Hepatocyte (in vitro differentiated cells): ENCODE measurements around the gene AUTS2. TPM values are rescaled to one million over a fixed set of nuclear protein-coding genes. Genes with fewer than 3 reads are reported as not detected.
A peak's percentile ranks its signal among the peaks of the same experiment; 100 is the strongest.

ENCODE experiments used
- DNase-seq: peaks from one replicate; pipeline ENCODE4 v3.0.0-alpha.2; 2016; ENCODE audit warnings: low spot score
- H2AFZ ChIP-seq: fragments of 200-600 bp; sonication (generic); 2 replicates; pipeline ENCODE4 v1.6.0; 2016; ENCODE audit warnings: antibody characterized with exemption, mild to moderate bottlenecking
- H3K27ac ChIP-seq: fragments of 200-600 bp; sonication (generic); 2 replicates; pipeline ENCODE4 v1.5.1; 2016; ENCODE audit warnings: mild to moderate bottlenecking
- H3K27me3 ChIP-seq: fragments of 200-600 bp; sonication (generic); 2 replicates; pipeline ENCODE4 v1.6.1; 2016
- H3K36me3 ChIP-seq: fragments of 200-600 bp; sonication (generic); replicated peaks from 2 replicates; pipeline ENCODE4 v1.5.1; 2016; ENCODE audit warnings: low read depth; ENCODE audit not compliant: insufficient read depth
- H3K4me1 ChIP-seq: fragments of 200-600 bp; sonication (generic); 2 replicates; pipeline ENCODE4 v1.5.1; 2016; ENCODE audit warnings: mild to moderate bottlenecking, moderate library complexity; ENCODE audit not compliant: insufficient read depth
- H3K4me2 ChIP-seq: fragments of 200-600 bp; sonication (generic); 2 replicates; pipeline ENCODE4 v1.6.0; 2016
- H3K4me3 ChIP-seq: fragments of 200-600 bp; sonication (generic); 2 replicates; pipeline ENCODE4 v1.5.1; 2016; ENCODE audit warnings: mild to moderate bottlenecking
- H3K79me2 ChIP-seq: fragments of 200-600 bp; sonication (generic); 2 replicates; pipeline ENCODE4 v1.6.0; 2017; ENCODE audit warnings: mild to moderate bottlenecking
- H3K9me2 ChIP-seq: fragments of 200-600 bp; sonication (generic); replicated peaks from 2 replicates; pipeline ENCODE4 v1.6.0; 2017; ENCODE audit warnings: mild to moderate bottlenecking; ENCODE audit not compliant: insufficient read depth
- H3K9me3 ChIP-seq: fragments of 200-600 bp; sonication (generic); 2 replicates; pipeline ENCODE4 v1.5.1; 2016; ENCODE audit warnings: low read depth, mild to moderate bottlenecking
- H4K20me1 ChIP-seq: fragments of 200-600 bp; sonication (generic); 2 replicates; pipeline ENCODE4 v1.6.0; 2016; ENCODE audit warnings: mild to moderate bottlenecking; ENCODE audit not compliant: insufficient read depth, poor library complexity, severe bottlenecking
- EZH2 ChIP-seq: fragments of 200-600 bp; sonication (generic); IDR thresholded peaks from 2 replicates; pipeline ENCODE4 v1.6.1; 2016; ENCODE audit warnings: antibody characterized with exemption, mild to moderate bottlenecking, borderline replicate concordance
- EZH2phosphoT487 ChIP-seq: fragments of 200-600 bp; sonication (generic); IDR thresholded peaks from one replicate; pipeline ENCODE4 v1.6.1; 2018; ENCODE audit warnings: antibody characterized with exemption, mild to moderate bottlenecking, low read depth, moderate library complexity; ENCODE audit not compliant: unreplicated experiment, severe bottlenecking
- WGBS: methylation state at CpG from one replicate; pipeline ENCODE4 v1.1.6; 2016; ENCODE audit warnings: low lambda C conversion rate; ENCODE audit errors: missing lambda C conversion rate; 5-methylcytosine and 5-hydroxymethylcytosine counted together
- polyA plus RNA-seq: library from polyadenylated mRNA; unstranded; fragments of >200 nt; fragmentation: Nextera tagmentation; extraction: Ambion mirVana; gene quantifications from 2 replicates; pipeline ENCODE4 v1.2.1, GENCODE V29; 2016
- total RNA-seq: library from RNA; depleted of rRNA; stranded (reverse); fragments of >200 nt; gene quantifications from 2 replicates; pipeline ENCODE4 v1.2.3, GENCODE V29; 2014
- TF ChIP-seq, protein P1 (sequence below): fragments of 200-600 bp; sonication (generic); IDR thresholded peaks from 2 replicates; pipeline ENCODE4 v1.5.1; 2016; ENCODE audit warnings: antibody characterized with exemption, mild to moderate bottlenecking; ENCODE audit not compliant: poor library complexity

AUTS2 gene
- total and polyA plus RNA-seq, 2 experiments from 2014 or later, result 34.4 to 40.9 TPM

DNA sequence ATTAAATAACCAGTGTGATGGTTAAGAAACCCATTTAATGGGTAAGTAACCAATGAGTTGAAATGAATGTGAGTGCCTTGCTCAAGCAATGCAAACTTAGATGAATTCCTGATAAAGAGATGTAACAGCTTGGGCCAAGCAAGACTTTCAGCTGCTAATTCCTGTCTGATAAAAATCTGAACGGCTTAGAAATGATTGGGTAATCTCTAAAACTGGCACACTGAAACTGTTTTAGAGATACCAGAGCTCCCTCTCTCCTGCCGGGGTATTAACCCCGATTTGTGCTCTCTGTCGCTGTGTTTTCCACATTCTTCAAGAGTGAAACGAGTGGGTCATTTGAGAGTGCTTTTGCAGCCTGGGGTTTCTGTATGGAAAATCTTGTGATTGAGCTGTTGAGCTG lies 998.8 kb downstream of the AUTS2 start:
- DNase-seq, result no peak
- Histone ChIP-seq H3K9me3 (no peaks in the 10 kb centered on the region), H3K36me3 (no peaks in the 10 kb centered on the region), H3K9me2 (no peaks in the 10 kb centered on the region), H3K27me3 (peaks cover 31% of the 10 kb centered on the region), H3K79me2 (no peaks in the 10 kb centered on the region), H3K4me3 (no peak overlapping the region), H3K4me2 (peak overlapping the region; percentile 95), H4K20me1 (no peaks in the 10 kb centered on the region), H3K27ac (no peak overlapping the region), H3K4me1 (peaks cover 12% of the 10 kb centered on the region), H2AFZ (no peak overlapping the region)
- TF ChIP-seq, protein P1, sequence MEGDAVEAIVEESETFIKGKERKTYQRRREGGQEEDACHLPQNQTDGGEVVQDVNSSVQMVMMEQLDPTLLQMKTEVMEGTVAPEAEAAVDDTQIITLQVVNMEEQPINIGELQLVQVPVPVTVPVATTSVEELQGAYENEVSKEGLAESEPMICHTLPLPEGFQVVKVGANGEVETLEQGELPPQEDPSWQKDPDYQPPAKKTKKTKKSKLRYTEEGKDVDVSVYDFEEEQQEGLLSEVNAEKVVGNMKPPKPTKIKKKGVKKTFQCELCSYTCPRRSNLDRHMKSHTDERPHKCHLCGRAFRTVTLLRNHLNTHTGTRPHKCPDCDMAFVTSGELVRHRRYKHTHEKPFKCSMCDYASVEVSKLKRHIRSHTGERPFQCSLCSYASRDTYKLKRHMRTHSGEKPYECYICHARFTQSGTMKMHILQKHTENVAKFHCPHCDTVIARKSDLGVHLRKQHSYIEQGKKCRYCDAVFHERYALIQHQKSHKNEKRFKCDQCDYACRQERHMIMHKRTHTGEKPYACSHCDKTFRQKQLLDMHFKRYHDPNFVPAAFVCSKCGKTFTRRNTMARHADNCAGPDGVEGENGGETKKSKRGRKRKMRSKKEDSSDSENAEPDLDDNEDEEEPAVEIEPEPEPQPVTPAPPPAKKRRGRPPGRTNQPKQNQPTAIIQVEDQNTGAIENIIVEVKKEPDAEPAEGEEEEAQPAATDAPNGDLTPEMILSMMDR, result no peak
- no peak for TF ChIP-seq EZH2
- TF ChIP-seq EZH2phosphoT487, result no peak
- 63% methylated on average over 5 of the region's 5 CpGs for WGBS

DNA sequence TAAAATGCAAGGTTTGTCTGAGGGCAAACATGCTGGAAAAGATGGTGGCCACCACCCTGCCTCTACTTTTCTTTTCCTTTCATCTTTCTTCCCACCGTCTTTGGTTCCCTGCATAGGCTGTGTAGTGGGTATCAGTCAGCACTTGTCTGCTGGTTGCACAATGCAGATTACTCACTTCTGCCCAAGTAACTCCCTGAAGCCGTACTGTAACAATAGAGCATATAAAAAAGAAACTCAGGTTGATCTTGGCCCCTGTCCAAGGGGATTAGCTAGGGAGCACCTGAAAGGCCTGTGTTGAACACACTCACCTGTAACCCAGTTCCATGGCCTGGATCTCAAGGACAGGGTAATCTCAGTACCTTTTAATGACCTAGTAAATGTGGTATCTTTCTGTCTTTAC lies 1000.7 kb downstream of the AUTS2 start:
- H3K27me3 ChIP-seq, result peaks cover 31% of the 10 kb centered on the region
- TF ChIP-seq EZH2 (no peak), EZH2phosphoT487 (no peak)
- TF ChIP-seq, protein P1, result no peak
- H3K27ac ChIP-seq, result peak overlapping the region; percentile 58
- no peak overlapping the region for H3K4me3 ChIP-seq
- H3K4me2 ChIP-seq, result no peak overlapping the region
- no peaks in the 10 kb centered on the region for H3K9me3 ChIP-seq
- no peaks in the 10 kb centered on the region for H3K79me2 ChIP-seq
- H2AFZ ChIP-seq, result no peak overlapping the region
- no peaks in the 10 kb centered on the region for H4K20me1 ChIP-seq
- peaks cover 12% of the 10 kb centered on the region for H3K4me1 ChIP-seq
- DNase-seq, result peak; percentile 77
- WGBS, result 62% methylated on average over 2 of the region's 2 CpGs
- H3K9me2 ChIP-seq, result no peaks in the 10 kb centered on the region
- H3K36me3 ChIP-seq, result no peaks in the 10 kb centered on the region

DNA sequence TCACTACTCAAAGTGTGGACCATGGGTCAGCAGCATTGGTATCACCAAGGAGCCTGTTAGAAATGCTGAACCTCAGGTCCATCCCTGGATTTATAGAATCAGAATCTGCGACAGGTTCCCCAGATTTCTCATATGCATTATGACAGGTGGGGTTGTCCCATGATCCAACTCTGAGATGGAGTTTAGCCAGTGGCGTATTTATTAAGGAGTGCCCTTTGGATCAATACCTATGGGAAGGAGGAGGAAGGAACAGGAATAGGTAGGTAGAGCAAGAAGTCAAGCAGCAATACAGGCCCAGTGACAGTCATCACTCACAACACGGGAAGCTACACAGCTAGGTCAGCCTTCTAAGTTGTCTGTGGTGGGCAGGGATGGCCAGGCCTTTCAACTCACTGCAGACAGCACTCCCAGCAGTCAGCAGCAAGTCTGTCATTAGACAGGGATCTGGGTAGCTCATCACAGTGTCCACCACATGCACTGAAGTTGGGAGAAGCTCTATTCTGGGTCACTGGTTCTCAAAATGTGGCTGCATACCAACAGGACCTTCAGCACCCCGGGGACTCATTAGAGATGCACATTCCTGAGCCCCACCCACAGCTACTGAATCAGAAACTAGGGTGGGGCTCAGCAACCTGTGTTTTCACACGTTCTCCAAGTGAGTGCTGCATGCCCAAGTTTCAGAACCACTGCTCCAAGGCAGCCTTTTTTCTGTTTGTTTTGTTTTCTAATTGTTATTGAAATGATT lies 1001.3 kb downstream of the AUTS2 start:
- DNase-seq, result no peak
- Histone ChIP-seq H3K79me2 (no peaks in the 10 kb centered on the region), H3K27ac (peak overlapping the region; percentile 58)

More for the DNA sequence above, 1001.3 kb downstream of the AUTS2 start:
- Histone ChIP-seq H4K20me1 (no peaks in the 10 kb centered on the region), H3K27me3 (peaks cover 31% of the 10 kb centered on the region), H2AFZ (no peak overlapping the region), H3K4me2 (no peak overlapping the region), H3K9me3 (no peaks in the 10 kb centered on the region), H3K36me3 (no peaks in the 10 kb centered on the region), H3K9me2 (no peaks in the 10 kb centered on the region), H3K4me3 (no peak overlapping the region), H3K4me1 (peaks cover 12% of the 10 kb centered on the region)
- TF ChIP-seq EZH2phosphoT487 (no peak), EZH2 (no peak)
- TF ChIP-seq, protein P1, result no peak
- 69% methylated on average over 5 of the region's 5 CpGs for WGBS
